CD4-positive, alpha-beta T cell treated with Interleukin-1 beta for 1 hour (primary cell): ENCODE data around the gene ITPKB.

Source experiments
- DNase-seq, 2 donors: peaks; one replicate each; pipeline ENCODE4 v3.0.0-alpha.2; 2020 to 2022

The ITPKB gene

GRCh38 chr1:226702957-226703831 is 35.9 kb downstream of the ITPKB start:
- peak; percentile 82 to 85 for DNase-seq

GRCh38 chr1:226702318-226702956 is 36.6 kb downstream of the ITPKB start:
- no peak for DNase-seq

GRCh38 chr1:226700861-226701260 is 38.2 kb downstream of the ITPKB start:
- no peak for DNase-seq

DNA sequence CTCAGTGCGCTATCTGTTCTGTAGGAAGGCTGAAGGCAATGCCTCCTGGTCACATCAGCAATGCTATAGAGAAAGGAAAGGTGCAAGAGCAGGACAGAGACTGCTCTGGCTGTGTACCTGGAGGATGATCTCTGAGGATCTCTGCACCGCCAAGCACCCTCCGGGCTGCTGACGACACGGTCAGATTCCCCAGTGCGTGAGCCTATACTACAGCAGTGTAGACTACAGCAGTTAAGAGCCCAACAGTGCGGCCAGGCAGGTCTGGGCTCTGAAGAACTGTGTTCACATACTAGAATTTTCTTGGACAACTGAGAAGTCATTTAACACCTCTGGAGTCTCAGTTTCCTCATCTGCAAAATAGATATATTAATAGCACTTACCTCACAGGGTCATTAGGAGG is 39.9 kb downstream of the ITPKB start:
- peak in 1 of 2 donors; percentile 37 for DNase-seq

GRCh38 chr1:226698659-226699058 is 40.4 kb downstream of the ITPKB start:
- DNase-seq: no peak

DNA sequence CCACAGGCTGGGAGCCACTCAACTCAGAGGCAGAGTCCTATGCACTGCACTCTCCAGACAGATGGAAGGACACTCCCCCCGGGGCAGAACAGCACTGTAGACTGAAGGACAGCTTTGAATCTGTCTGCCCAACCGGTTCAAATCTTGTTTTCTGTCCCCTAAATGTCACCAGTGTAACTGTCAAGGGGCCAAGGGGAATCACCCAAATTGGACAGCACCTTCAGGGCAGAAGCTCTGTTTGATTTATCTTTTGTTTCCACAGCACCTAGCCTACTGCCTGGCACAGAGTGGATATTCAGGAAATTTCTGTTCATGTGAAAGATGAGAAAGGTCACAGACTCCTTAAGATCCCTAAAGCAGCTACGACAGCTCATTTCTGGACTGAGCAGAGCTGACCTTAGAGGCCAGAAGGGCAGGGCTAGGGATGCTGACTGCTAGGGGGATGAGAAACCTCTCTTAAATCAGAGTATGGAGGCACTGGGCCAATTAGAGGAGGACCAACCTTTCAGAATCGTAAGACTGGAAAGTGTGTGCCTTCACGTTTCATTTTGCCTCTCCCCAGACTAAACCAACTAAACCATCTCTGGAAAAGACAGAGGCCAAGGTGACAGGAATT is 41.0 kb downstream of the ITPKB start:
- no peak for DNase-seq

DNA sequence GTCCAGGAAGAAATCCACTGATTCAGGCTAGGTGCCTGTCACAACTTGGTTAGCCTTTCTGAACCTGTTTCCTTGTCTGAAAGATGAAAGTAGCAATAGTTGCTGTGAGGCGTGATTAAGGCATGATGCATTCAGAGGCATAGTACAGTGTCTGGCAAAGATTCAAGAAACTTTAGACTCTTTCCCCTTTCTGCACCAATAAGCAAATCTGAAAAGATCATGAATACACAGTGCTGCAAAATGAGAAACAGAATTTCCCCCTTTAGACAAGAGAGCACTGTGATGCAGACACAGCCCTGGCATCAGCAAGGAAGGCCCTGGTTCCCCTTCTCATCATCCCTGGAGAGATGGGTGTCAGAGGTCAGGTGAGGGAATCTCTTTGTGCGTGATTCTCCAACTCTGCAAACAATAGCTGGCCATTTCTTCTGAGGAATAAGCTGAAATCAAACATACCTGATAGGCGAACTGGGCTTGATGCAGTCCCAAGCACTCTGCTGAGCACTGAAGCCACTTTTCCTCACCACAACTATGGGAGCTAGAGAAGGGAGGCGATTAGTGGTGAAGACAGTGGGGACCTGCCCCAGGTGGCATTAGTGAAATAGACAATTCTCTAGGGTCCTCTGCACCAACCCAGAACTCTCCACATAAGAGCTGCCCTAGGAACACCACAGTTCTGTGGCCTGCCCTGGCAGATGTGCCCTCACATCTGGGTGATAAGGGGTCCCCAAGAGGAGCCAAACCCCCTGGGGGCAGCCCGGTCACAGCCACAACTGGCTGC is 41.7 kb downstream of the ITPKB start:
- DNase-seq: peak in 1 of 2 donors; percentile 29

GRCh38 chr1:226696547-226696946 is 42.5 kb downstream of the ITPKB start:
- no peak for DNase-seq

DNA sequence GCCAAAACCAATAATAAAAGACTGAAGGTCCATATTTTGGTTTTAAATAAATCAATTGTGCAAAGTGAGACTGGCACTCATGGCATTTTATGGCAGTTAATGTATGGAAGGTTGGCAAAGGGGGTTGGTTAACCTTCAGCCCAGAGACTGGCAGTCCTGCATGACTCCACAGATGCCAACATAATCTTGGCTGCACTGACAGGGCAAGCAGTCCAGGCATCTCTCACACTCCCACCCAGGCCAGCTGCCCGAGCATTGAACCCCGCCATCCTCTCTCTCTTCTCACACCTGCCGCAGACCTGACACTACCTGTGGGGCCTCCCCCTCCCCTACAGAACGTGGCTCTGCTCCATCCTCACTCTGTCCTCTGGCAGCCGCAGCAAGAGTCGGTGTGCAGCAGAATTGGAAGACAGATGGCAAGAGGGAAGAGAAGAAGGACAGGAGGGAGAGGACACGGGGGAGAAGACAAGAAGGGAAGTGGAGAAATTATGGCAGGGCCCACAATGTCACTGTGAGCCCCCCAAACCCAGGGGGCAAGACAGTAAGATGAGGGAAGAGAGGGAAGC is 43.7 kb downstream of the ITPKB start:
- no peak for DNase-seq

- DNase-seq: no peak
Measured at GRCh38 chr1:226692823-226693222, 46.3 kb downstream of the ITPKB start.

DNA sequence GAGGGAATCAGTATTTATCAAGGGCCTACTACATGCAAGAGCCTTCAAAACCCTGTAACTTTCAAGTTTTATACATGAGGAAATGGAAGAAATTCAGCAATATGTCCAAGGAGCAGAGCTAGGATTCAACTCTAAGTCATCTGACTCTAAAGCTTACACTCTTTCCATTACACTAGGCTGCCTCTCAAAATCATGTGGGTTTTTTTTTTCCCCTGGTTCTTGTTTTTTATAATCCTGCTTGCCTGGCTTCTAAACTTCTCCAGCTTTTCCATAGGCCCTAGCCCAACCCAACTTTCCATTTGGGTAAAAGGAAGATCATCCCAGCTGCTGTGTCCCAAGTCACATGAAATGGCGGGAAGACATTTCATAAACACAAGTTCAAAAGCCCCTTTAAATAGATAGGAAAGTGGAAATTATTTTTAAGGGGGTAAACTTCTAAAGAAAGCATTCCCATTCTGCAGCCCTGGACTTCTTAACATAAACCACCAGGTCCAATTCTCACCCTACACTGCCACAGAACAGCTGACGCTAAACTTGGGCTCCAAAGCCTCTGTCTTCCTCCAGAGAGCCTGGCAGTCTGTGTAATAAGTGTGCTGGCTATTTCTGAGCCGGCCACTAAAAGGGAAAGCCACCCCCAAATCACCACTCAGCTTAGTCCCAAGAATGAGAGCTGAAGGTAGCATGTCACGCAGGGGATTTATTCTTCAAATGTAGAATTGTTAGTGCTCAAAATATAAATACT is 46.9 kb downstream of the ITPKB start:
- DNase-seq: no peak

DNA sequence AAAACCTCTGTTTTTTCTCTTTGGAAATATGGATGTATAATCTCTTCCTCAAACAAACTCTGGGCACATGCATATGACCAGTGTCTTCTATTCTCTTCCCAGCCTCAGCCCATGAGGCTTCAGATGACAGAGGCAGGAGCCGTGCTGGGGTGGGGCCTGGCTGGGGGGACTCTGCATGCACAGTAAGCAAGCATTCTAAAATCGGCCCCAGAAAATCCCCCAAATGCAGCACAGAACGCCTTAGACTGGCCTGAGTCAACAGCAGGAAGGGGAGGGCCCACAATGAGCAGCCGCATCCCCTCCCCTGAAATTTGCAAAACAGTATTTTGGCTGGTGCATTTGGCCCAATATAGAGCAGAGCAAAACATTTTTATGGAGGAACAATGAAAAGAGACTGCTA is 47.8 kb downstream of the ITPKB start:
- peak; percentile 61 to 67 for DNase-seq

GRCh38 chr1:226690460-226690982 is 48.6 kb downstream of the ITPKB start:
- peak; percentile 59 to 64 for DNase-seq

DNA sequence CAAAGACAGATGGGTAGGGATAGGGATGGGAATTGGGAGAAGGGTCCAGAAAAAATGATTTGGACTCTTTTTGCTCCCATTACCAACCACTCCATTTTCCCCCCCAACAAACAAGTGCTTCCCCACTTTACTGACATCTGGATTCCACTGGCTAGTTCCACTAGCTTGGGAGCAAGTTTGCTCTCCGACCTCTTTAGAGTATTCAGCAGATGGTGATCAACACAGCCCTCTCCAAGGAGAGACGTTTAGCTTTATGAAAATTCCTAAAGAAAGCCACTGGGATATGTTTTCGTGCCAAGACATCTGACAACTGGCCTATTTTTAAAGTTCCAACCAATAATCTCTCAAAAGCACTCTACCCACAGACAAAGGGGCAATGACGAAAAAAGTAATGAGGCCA is 50.3 kb downstream of the ITPKB start:
- DNase-seq: no peak

- no peak for DNase-seq
Measured at GRCh38 chr1:226688056-226688748, 50.9 kb downstream of the ITPKB start.

DNA sequence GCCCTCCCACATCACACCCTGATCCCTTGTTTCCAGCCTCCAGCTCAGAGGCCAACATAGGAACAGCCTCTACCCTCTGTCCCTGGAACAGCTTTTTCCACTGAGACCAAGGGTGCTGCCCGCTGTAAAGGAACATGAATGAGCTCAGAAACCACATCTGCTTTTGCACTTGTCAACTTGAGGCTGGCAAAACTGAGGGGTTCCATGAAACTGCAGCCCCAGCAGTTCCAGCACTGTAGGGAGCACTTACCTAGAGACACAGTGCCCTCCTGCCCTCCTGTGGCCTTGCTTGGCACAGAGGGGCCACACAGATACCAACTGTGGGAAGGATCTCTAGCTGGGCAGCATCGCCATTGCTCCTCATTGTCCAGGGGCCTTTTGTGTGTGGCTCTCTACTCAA is 51.7 kb downstream of the ITPKB start:
- peak; percentile 54 to 67 for DNase-seq

DNA sequence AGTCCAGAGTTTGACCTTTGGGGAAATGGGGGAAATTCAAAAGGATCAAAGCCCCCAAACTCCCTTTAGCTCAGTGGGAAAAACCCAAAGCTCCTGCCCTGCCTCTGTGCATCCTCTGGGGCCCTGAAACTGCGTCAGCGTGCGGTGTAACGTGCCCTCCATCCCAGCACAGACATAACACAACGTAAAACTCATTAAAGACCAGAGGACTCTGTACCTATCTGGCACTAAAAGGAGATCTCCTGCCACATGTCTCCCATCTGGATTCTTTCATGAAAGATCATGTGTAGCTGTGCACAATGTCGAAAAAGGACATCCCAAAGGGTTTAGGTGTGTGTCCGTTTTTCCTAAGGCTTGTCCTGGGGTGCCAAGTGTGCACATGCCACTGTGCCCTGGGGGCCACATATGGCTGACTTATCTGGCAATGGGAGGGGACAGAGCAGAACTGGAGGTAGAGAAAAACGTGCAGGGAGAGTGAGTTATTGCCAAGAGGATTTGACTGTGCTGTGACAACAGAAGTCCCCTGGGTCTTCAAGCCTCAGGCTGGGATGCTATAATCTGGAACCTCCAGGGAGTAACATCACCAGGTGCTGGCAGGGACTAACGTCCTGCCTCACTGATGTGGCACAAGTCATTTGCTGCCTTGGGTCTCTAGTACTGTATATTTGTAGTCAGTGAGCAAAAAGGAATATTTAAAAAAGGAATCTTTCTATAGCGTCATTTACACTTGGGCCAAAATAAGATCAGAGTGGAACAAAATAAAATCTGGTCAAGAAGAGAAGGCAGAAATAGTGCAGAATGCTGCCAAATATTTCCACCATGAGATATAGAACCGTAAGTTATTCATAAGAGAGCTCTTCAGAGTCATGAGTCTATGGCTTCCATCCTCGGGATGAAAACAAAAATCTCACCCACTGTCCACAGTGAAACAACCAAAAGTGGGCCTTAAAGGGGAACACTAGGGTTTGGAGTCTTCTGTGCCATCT is 52.3 kb downstream of the ITPKB start:
- DNase-seq: no peak

- no peak for DNase-seq
Measured at GRCh38 chr1:226685196-226685820, 53.8 kb downstream of the ITPKB start.

DNA sequence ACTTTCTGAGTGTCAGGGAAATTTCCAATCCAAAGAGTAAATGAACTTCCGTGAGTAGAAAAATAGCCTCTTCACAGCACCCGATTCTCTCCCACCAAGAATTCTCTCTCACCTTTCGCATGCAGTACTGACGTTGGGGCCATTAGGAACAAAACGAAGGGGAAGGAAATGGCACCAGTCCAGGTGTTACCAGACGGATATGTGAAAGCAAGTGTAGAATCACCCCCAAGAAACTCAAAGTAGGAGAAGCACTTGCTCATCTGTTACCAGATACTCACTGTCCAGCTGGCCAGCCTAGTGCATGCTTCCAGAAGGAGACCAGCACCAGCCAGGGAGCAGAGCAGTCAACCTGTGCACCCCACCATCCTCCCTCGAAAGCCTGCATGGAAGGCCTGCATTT is 55.1 kb downstream of the ITPKB start:
- no peak for DNase-seq
